ENCODE measurements around the gene ACAT1.

DNA sequence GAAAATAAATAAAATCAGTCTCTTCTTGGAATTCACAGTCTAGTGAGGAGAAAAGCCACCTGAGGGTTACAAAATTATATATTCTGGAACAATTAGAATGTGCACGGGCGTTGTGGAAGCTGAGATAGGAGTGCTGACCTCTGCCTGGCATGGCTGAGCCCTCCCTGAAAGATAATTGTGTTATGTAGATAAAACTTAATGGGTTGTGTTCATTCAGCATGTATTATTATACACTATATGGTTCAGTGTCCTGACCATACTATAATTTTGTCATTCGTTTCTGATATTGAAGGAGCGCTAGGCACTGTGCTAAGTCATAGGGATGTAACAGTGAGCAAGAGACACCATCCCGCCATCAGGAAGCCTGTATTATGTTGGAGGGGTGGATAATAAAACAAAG, 3.7 kb downstream of the ACAT1 start:
- TF ChIP-seq EP300 (IDR thresholded peaks at IDR 0.05) (no peak), POLR2A (IDR thresholded peaks at IDR 0.05) (no peak)

Data from upper lobe of left lung (tissue), 4 donors.